GM18951 (cell line): ENCODE results near the gene ZNF99.
"Not testable (repeated sequence)": the region's sequence is repeated elsewhere in the genome, so short reads cannot be mapped to it uniquely, and the experiment has no call there.

ENCODE experiments used
- POLR2A ChIP-seq: IDR thresholded peaks from 4 replicates; pipeline ENCODE4 v1.6.1; 2011; ENCODE audit warnings: mild to moderate bottlenecking; ENCODE audit not compliant: insufficient read length, insufficient read depth; ENCODE audit errors: extremely low read depth
- in situ Hi-C: fragments of 300-500 bp; cut with MboI; formaldehyde crosslinking; loops from one replicate; pipeline ENCODE4 v1.12.0; 2022; ENCODE audit warnings: low sequenced_read_pairs, mixed read lengths, inconsistent platforms; ENCODE audit not compliant: unreplicated experiment

ZNF99 gene

DNA sequence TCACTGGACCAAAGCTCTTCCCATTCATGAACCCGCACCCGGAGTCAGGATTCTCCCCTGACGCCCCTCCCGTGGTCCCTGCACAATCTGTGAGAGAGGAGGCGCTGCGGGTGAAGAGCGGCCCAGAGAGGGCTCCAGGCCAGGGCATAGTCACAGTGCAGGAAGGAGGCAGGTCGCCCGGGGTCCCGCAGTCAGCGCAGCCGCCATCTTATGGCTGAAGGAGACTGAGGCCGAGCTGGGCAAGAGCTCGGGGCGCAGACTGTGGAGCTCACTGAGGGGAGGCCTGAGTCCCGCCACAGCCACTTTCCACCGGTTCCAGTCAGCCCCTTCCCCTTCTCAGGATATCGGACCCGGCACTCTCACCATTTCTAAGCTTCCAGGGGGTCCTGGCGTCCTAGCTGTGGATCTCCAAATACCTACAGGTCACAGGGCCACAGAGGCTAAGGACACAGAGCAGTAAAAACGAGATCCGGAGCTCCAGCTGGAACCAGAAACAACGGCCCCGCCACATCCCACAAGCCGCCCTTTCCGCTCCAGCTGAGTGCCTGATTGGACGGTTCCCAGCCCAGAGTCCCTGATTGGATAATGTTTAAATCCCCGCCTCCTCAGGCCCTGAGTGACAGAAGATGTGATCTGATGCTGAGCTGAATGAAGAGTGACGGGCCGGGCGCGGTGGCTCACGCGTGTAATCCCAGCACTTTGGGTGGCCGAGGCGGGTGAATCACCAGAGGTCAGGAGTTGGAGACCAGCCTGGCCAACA is at the start of gene ZNF99:
ZNF99 (minus strand) TSS at position 501 of the 760 bp plus-strand sequence; CDS start at position 366, 135 bp downstream.
- in situ Hi-C loops: no loop called here
- no peak for TF ChIP-seq POLR2A

GRCh38 chr19:22832031-22832762 is 48.2 kb upstream of the ZNF99 start, which contains the start of gene ZNF723:
ZNF723 (plus strand) TSS chr19:22832291; CDS start chr19:22832380, 89 bp downstream.
- no peak for TF ChIP-seq POLR2A
- in situ Hi-C loops: no loop called here

GRCh38 chr19:22831211-22831610 is 47.3 kb upstream of the ZNF99 start:
- in situ Hi-C loops: no loop called here
- no peak for TF ChIP-seq POLR2A

DNA sequence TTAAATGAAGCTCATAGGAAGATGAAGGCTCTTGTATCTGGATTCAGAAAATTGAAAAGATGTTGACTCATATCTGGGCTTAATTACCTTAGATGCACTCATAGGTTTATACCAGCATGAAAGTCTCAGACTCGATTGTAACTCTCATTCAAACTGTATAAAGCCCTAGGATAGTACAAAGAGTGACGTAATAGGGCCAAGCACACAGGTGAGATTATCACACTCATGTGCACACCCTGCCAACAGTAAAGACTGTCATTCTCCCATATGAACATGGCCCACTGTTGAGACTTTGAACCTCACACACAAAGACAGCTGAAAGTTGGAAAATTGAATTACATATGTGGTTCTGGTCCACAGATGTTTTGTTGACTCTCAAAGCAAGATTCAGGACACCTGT is 30.2 kb upstream of the ZNF99 start:
- no peak for TF ChIP-seq POLR2A
- in situ Hi-C loops: no loop called here

GRCh38 chr19:22807061-22807835 is 23.3 kb upstream of the ZNF99 start:
- in situ Hi-C loops: no loop called here

DNA sequence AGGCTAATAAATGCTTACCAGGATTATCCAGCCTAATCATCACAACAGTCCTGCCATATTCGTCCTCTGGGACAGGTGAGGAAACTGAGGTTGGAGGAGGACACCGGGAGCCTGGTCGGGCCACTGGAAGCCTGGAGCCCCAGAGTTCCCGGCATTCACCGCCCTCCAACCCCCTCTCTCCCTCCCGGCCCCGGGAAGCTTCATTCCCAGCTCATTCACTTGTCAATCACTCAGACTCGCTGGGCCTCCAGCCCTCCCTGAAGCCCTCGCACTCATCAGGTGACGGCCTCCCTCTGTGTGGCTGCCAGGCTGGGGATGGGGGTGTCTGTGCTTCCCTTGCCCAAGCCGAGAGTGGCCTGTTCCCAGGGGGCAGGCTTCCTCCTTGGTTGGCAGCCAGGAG is 22.5 kb upstream of the ZNF99 start:
- in situ Hi-C loops: no loop called here

More at GRCh38 chr19:22807061-22807835, 23.3 kb upstream of the ZNF99 start:
- TF ChIP-seq POLR2A: no peak

GRCh38 chr19:22797040-22797439 is 13.1 kb upstream of the ZNF99 start:
- in situ Hi-C loops: no loop called here
- TF ChIP-seq POLR2A: no peak

More for the DNA sequence above, 22.5 kb upstream of the ZNF99 start:
- TF ChIP-seq POLR2A: no peak

- in situ Hi-C loops: not testable (repeated sequence)
Observed at GRCh38 chr19:22792863-22793262, 8.9 kb upstream of the ZNF99 start.

- in situ Hi-C loops: no loop called here
- TF ChIP-seq POLR2A: no peak
Observed at GRCh38 chr19:22735911-22736645, 47.9 kb downstream of the ZNF99 start.

DNA sequence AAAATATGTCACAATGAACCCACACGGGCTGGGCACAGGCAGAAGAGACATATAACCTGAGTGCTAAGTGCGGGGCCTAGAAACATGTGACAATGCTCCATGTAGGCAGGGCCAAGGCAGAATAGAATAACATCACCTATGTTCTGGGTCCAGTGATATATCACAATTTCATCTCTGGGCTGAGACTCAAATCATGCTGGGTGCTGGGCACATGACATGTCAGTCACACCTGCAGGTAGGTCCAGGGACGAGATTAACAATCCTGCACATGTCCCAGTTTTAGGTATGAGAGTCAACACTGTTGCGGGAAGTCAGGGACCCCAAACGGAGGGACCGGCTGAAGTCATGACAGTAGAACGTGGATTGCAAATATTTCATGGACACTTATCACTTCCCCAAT is 50.3 kb downstream of the ZNF99 start:
- no peak for TF ChIP-seq POLR2A
- in situ Hi-C loops: no loop called here

DNA sequence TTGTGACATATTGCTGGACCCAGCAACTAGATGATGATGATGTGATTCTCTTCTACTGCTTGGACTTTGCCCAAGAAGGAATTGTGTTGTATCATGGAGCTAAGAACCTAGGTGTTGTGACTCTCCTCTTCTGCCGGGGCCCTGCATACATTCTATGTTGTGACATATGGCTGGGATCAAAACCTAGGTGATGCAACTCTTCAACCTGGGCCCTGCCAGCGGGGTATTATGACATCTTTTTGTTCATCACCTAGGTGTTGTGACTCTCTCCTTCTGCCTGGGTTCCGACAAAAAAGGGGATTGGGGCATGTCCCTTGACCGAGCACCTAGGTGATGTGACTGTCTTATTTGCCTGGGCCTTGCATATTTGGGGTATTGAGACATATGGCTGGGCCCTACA is 55.7 kb downstream of the ZNF99 start:
- in situ Hi-C loops: not testable (repeated sequence)

DNA sequence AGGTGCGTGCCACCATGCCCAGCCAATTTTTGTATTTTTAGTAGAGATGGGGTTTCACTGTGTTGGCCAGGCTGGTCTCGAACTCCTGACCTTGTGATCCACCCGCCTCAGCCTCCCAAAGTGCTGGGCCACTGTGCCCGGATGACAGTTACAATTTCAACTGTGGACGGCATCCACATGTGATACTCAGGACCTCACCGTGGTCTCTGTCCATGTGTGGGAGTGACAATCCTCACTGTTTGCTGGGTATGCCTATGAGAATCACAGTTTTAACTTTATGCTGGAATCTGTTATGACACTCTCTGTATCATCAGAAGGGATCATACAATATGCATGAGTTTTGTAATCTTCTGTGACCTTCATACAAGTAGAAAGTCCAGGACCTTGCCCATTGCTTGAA is 62.4 kb downstream of the ZNF99 start:
- in situ Hi-C loops: not testable (repeated sequence)

DNA sequence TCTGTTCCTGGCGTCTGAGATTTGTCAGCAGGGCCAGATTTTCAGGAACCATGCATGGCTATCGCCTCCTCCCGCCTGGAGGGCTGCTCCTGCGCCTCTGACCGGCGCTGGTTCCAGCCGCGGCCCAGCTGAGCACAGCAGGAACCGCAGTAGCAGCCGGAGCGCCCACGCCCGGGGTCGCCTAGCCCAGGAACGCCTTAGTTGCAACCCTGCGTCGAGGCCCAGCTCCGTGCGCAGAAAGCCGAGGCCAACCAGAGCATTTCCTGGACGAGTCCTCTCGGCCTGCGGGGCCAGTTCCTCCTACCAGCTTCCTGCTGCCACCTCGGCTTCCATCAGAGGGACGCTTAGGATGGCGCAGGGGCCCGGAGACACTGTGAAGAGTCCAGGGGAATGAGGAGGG is 75.0 kb downstream of the ZNF99 start:
- no peak for TF ChIP-seq POLR2A
- in situ Hi-C loops: no loop called here

DNA sequence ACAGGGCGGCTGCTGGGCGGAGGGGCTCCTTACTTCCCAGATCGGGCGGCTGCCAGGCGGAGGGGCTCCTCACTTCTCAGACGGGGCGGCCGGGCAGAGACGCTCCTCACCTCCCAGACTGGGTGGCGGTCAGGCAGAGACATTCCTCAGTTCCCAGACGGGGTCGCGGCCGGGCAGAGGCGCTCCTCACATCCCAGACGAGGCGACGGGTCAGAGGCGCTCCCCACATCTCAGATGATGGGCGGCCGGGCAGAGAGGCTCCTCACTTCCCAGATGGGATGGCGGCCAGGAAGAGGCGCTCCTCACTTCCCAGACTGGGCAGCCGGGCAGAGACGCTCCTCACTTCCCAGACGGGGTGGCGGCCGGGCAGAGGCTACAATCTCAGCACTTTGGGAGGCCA is 80.9 kb downstream of the ZNF99 start:
- in situ Hi-C loops: not testable (repeated sequence)

GRCh38 chr19:22702661-22703060 is 81.3 kb downstream of the ZNF99 start:
- in situ Hi-C loops: not testable (repeated sequence)
